ENCODE data around the gene ATP12A.
"Not testable (repeated sequence)": the region's sequence is repeated elsewhere in the genome, so short reads cannot be mapped to it uniquely, and the experiment has no call there.

The ATP12A gene

GRCh38 chr13:24691381-24691780, 11.2 kb downstream of the ATP12A start:
- no peak for DNase-seq

- DNase-seq, result no peak
These were observed 12.4 kb downstream of the ATP12A start for GRCh38 chr13:24692561-24692960.

GRCh38 chr13:24693862-24694471, 13.8 kb downstream of the ATP12A start:
- DNase-seq, result no peak

- DNase-seq, result no peak
These were observed 14.7 kb downstream of the ATP12A start for GRCh38 chr13:24694907-24695306.

GRCh38 chr13:24698686-24699085, 18.5 kb downstream of the ATP12A start:
- no peak for DNase-seq

- no peak for DNase-seq
These were observed 19.3 kb downstream of the ATP12A start for GRCh38 chr13:24699541-24699940.

GRCh38 chr13:24700539-24700938, 20.3 kb downstream of the ATP12A start:
- no peak for DNase-seq

GRCh38 chr13:24706886-24707585, 26.8 kb downstream of the ATP12A start:
- no peak for DNase-seq

- DNase-seq, result no peak
These were observed 29.1 kb downstream of the ATP12A start for GRCh38 chr13:24709186-24709913.

GRCh38 chr13:24713022-24713421, 32.8 kb downstream of the ATP12A start:
- DNase-seq, result no peak

- DNase-seq, result no peak
These were observed 35.8 kb downstream of the ATP12A start for GRCh38 chr13:24716011-24716410.

- no peak for DNase-seq
These were observed 36.2 kb downstream of the ATP12A start for GRCh38 chr13:24716446-24716845.

GRCh38 chr13:24717217-24717616, 37.0 kb downstream of the ATP12A start:
- no peak for DNase-seq

- DNase-seq, result no peak
These were observed 38.2 kb downstream of the ATP12A start for GRCh38 chr13:24718192-24718965.

- DNase-seq, result no peak
These were observed 38.9 kb downstream of the ATP12A start for GRCh38 chr13:24719139-24719538.

GRCh38 chr13:24723206-24723605, 43.0 kb downstream of the ATP12A start:
- DNase-seq, result no peak

GRCh38 chr13:24724714-24725113, 44.5 kb downstream of the ATP12A start:
- no peak for DNase-seq

- no peak for DNase-seq
These were observed 45.2 kb downstream of the ATP12A start for GRCh38 chr13:24725379-24725778.

GRCh38 chr13:24727731-24728601, 47.8 kb downstream of the ATP12A start:
- DNase-seq, result peak; percentile 10

- not testable (repeated sequence) for DNase-seq
These were observed 50.8 kb downstream of the ATP12A start for GRCh38 chr13:24730873-24731567.

- DNase-seq, result no peak
These were observed 54.7 kb downstream of the ATP12A start for GRCh38 chr13:24734950-24735349.

- no peak for DNase-seq
These were observed 56.8 kb downstream of the ATP12A start for GRCh38 chr13:24737042-24737441.

Data from NCI-H1417 treated with DMSO at 0.1 percent for 48 hours (cell line).